CD4-positive, alpha-beta T cell treated with Interleukin-21 for 1 hour (primary cell): ENCODE data around the gene TIGAR.

Experiments
- DNase-seq: peaks from one replicate; pipeline ENCODE4 v3.0.0-alpha.2; 2020

Gene TIGAR

DNA sequence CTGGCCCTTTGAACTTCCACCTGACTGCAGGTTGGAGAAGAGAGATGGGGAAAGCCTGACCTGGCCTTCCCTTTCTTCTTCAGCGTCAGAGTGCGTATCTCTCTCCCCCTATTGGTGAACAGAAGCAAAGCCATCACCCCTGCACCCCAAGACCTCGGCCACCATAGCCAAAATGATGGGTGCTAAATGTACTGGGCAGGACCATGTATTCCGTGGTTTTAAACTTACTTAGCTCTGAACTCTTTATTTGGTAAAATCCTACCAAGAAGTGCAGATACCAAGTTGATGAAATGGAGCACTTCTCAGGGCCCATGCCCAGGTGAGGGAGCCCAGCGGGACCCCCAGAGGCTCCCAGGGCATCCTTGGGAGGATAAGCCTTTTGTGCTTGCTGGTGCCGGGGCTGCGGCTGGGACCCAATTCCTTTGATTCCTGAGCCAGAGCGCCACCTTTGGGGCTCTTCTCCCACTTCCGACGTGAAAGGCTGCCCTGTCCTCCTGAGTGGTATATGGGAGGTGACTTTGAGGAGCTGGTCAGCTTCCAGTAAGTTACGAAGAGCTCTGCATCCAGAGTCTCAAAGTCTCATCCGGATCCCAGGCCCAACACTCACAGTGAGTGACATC, 38.0 kb upstream of the TIGAR start:
- no peak for DNase-seq

DNA sequence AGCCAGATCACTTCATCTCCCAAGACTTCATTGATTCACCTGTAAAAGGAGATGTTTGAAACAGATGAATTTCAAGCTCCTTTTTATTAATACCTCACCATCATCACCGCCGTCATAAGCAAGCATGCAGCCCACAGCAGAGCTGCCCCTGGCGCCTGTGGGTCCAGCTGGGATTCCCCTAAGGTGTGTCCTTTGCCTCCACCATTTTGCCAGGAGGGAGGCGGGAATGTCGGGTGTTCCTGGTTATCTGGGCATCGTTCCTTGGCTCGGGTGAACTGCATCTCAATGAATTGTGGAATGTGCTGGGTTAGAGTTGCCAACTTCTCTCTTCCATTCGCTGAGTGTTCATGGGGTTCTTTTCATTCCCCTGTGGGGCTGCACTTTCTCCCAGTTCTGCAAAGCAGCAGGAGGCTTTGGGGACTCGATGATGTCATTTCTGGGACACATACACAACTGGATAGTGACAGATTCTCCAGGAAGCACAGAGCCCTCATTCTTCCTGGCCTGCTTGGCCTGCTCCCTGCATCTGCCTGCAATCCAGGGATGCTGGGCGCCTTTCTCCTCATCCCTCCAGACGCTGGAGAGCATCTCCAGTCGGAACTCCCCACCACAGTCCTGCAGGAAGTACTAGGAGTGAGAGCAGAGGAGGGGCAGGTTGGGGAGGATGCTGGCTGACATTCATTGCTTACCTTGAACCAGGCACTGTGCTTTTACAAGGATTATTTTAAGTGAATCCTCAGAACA, 37.3 kb upstream of the TIGAR start:
- no peak for DNase-seq

DNA sequence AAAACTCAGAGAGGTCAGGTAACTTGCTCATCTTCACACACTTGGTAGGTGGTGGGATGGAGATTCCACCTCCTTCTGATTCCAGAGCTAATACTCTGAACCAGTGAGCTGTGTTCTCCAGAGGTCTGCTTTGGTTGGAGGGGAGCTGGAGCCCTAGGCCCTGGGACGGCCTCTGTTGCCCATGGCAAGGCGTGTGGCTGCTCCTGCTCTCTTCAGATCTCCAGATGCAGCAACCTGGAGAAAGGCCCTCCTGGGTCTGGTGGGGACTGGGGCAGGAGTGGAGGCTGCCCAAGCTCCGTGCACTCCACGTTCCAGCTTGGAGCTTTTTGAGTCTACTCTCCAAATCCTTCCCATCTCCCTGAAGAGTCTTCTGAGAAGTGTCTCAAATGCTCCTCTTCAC, 36.7 kb upstream of the TIGAR start:
- no peak for DNase-seq

DNA sequence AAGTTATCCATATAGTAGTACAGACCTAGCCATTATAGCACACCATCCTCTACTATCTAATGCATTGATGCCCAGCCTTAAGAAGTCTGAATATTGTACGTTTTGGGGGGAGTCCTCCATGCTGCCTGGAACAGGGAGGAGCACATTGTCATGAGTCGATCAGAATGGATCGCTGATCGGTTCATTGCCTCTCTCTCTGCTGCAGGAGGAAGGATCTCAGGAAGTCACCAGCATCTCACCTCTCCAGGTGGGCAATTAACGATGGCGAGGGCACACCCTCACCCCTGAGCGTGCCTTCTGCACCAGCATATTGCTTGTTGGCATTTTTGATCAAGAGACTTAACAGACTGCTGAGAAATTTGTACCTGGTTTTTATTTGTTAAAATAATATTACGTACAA, 35.9 kb upstream of the TIGAR start:
- no peak for DNase-seq

DNA sequence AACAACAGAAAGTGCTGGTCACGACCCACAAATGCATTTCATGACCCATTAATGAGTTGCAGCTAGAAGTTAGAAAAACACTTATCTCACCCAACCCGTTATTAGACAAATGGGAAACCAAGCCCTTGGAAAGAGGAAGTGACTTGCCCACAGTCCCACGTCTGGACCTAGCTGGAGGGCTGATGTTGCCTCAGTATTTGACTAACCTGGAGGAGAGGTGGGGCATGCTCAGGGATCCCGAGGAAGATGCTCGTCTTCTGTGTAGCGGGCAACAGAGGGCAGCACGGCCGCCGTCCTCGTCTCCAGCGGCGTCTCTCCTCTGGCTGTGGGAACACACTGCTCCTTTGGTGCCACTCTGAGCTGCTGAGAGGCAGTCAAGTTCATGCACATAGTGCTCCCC, 34.8 kb upstream of the TIGAR start:
- DNase-seq: no peak

DNA sequence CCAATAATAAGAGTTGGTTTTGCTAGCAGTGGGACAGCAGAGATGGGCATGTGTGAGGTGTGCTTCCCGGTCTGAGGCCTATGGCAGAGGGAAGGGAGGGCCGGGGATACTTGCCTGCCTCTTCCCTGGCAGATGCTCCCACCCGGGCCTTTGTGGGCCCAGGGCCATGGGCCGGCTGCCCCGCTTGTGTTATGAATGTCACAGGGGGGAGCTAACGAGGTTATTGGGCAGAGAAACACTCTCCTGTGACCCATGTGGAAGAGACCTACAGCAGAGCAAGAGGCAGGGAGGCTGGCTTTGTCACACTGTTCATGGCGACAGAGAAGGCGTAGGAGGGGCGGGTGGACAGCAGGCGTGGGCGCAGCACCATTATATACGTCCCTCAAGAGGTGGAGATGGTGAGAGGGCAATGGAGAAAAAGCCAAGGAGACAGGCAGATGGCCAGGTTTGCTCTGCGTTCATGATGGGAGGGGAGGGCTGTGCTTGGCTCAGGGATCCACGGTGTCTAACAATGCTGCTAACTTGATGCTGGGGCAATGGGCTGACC, 34.2 kb upstream of the TIGAR start:
- no peak for DNase-seq

DNA sequence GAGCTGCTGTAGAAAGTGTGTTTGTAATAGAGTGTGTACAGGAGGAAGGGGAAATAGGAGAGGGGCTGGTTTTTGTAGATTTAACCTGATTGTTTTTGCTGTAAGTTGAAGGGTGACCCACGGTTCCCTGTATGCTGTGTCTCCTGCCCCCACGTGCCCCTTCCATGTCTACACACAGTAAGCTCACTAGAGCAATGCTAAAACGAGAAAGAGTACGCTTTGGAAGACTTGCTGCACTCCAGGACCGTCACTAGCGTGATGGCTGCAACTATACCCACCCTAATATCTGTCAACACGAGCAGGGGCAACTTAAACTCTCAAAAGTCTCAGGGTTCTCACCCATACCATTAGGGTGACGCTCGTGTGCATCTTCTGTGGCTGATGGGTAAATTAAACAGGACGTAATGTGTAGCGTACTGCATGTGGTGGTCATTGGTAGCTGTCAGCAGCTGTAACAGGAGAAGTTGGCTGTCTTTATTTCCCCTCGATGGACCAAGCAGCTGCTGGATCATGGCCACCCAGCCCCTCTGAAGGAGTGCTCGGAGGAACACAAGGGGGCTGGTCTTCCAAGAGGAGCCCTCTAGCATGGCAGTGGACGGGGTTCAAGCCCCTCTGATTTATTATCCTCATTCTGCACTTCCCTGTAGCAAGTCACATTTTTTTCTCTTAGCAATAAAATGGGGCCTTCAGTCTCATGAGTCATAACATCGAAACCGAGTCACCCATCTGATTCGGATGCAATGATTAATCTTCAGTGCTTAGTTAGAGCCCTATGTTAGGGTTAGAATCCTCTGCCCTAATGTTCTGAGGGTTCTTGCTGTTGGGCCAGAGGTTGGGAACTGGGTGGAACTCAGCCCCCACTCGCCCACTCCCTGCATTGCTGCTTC, 33.4 kb upstream of the TIGAR start:
- no peak for DNase-seq

DNA sequence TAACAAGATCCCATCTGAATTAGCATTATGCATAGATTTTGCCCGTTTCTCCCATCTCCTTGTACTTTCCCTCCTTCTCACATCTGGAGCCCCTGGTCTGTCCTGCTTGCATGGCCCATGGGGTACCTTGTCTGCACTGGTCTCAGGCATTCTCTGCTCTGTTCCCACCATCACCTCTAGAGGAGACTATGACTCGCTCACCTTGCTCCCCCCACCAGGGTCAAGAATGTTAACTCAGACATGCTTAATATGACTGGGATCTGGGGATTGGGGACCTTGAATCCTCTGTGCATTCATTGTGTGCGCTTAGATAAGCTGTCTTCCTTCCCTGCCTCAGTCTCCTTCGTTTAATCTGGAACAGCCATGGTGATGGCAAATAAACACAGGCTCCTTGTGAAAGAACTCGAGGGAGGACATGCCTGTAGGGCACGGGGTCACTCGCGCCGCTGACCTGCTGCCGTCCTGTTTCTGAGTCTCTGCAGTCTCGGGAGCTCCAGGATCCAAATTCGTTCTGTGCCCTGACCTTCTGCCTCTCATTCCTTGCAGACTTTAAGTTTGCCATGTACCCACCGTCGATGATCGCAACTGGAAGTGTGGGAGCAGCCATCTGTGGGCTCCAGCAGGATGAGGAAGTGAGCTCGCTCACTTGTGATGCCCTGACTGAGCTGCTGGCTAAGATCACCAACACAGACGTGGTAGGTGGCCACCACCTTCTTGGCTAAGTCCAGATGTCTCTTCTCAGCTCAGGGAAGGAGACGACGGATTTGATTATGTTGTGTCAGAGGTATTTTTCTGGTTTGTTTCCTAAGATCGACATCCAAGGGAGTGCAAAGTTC, 32.5 kb upstream of the TIGAR start:
- DNase-seq: no peak

DNA sequence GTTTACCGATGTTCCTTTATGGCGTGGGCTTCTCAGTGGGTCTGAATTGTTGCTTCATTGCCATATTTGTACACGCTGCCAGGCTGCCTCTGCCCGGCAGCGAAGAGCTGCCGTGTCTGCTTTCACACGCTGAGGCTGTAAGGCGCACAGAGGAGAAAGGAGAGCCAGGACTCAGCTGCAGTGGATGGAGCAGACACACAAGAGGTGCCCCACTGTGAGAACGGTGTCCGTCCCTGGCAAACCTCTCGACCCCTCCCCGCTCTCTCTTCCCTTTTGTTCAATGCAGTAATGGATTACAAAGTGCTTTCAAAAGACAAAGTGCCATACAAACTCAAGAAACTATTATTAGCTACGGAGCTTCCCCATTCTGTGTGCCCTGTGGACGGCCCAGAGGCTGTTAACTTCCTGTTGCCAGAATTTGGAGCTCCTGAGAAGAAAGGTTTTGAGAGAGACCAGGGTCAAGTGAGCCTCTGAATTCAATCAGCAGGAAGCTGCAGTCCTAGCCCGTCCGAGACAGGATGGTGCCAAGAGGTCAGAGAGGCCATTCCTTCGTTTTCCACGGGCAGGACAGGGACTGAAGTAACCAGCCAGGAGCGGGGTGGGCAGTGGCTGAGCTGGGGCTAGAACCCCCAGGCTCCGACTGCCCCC, 31.7 kb upstream of the TIGAR start:
- no peak for DNase-seq

DNA sequence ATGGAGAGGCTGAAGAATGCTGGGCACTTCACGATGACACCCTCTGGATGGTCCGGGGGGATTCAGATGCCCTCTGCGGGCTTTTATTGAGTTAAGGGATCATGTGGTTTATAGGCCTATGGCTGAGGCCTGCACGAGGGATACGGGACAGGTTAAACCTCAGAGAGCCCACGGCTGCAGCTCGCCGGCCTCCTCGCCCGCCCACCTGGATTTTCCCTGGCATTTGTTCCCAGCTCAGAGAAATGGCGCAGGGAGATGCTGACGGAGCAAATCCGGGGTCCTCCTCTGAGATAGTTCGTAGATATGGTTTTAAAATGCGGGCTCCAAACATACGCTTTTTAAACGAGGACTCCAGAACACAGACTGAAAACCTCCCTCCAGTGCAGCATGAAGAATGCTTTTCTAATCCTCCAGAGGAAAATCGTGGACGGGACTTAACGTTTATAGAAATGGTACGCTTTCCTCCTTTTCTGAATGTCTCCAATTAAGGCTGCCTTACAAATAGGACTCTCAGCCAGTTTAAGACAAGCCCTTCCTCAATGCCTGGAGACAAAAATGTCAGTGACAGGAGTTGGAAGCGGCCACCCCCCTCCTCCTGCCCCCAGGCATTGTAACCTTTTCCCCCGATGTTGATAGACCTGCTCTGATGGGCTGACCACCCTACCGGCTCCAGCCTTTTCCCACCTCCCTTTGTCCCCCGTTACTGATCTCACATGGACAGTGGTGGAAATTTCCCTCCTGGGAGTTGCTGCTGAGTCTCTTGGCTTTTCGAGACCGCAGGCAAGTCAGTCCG, 30.8 kb upstream of the TIGAR start:
- DNase-seq: no peak

DNA sequence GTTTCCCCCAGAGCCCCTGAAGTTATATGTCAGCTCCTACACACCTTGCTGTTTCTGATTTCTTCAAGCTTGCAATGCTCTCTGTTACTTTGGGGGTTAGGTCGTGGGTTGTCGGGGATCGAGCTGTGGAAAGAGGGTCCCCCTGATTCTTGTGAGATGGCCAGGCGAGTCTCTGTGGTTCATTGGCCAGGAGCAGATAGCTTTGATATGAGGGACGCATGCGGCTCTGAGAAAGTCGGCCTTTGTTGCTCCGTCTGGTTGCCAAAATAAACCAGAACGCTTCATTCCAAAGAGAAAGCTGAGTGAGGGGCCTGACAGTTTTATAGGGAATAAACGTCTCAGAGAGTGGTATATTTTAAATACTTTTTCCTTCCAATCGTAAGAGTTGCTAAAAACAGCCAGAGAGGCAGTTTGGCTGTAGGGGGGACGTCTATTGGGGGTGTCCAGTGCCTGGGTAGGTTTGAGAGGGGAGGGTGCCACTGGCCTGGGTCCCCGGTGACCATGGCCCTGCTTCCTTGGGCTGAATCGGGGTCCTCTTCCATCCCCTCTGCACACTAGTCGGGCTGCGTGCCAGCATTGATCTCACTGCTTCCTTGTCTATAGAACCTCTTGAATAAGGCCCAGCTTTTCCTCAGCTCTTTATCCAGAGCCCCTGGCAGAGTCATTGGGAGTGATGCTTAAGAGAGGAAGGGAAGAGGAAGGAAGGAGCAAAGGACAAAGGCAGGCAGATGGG, 28.5 kb upstream of the TIGAR start:
- no peak for DNase-seq

DNA sequence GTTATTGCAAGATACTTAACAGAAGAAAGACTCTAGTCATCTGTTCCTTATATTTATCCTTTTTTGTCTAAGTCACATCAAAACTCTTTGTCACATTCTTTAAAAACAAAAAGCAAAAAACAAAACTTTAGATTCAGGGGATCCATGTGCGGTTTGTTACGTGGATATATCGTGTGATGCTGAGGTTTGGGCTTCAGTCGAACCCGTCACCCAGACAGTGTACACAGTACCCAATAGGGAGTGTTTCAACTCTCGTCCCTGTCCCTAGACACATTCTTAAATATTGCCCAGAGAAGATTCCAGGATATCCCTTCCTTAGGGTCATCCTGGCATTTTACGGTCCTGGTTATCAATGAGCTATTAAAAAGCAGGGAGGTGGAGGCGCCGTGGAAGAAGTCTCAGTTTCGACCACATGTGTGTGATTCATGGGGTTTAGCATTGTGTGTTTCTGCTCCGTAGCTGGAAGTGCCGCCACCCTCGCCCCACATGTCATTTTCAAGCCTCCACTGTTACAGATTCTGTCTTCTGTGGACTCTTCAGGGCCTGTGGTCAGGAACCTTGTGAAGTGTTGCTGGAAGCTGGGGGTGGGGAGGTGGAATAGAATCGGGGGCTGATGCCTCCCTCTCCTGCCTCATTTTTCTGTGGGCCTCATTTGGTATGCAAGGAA, 27.6 kb upstream of the TIGAR start:
- peak; percentile 34 for DNase-seq

DNA sequence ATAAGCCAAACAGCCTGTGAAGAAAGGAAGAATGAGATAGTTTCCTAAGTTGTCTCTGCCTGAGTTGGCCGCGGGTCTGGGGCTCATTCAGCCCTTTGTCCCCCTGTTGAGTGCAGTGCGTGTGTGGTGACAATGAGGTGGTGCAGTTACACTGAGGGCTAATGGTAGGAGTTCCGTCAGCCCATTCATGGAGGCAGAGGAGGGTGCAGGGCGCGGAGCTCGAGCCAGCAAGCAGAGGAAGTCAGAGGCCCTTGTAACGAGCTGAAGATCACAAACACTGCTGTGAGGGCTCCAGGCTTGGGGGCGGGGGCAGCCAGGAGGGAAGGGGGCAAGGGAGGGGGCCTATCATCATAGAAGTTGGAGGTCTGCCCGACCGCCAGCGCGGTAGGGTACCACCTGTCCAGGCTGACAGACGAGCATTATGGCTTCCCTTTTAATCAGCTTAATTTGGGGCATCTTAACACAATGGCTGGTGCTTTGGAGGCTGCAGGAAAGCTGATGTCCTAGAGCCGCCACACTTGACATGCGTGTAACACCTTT, 27.0 kb upstream of the TIGAR start:
- DNase-seq: peak; percentile 29

DNA sequence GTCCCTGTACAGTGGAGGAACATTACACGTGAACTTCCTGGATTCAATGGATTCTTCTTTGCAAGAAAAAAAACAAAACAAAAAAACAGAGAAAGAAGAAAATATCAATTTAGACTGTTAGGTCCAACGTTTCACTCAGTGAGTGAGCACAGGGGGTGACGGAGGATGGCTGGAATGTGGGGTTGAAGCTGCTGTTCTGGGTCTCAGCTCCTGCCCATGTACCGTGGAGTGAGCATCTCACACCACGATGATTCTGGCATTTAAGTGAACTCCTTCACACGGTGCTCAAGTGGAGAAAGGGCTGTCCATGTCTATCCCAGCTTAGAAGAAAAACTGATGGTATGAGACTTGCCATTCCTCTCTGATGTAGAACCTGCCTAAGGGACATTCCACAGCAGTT, 24.3 kb upstream of the TIGAR start:
- DNase-seq: no peak

DNA sequence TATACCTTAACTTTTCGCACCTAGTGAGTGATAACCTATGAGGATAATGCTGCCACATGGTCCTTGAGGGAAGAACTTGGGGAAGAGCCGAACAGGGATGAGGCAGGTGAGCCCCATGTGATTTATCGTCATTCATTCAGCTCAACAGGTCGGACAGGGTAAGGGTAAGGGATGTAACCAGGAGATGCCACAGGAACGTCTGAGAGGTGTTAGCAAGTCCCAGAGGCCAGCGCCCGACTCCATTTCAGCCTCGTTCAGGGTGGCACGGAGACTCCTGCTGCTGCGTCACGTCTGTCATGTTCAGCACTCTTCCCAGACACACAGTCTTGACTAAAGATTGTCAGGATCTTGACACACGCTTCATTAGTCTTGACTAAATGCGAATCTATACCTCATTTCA, 23.4 kb upstream of the TIGAR start:
- no peak for DNase-seq

DNA sequence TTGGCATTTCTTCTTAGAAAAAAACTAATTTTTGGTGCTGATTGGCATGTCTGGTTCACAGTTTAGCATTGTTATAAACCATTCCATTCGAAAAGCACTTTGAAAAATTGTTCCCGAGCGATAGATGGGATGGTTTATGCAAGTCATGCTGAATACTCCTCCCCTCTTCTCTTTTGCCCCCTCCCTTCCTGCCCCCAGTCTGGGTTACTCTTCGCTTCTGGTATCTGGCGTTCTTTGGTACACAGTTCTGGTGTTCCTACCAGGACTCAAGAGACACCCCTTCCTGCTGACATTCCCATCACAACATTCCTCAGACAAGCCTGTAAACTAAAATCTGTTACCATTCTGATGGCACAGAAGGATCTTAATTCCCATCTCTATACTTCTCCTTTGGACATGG, 20.1 kb upstream of the TIGAR start:
- no peak for DNase-seq

DNA sequence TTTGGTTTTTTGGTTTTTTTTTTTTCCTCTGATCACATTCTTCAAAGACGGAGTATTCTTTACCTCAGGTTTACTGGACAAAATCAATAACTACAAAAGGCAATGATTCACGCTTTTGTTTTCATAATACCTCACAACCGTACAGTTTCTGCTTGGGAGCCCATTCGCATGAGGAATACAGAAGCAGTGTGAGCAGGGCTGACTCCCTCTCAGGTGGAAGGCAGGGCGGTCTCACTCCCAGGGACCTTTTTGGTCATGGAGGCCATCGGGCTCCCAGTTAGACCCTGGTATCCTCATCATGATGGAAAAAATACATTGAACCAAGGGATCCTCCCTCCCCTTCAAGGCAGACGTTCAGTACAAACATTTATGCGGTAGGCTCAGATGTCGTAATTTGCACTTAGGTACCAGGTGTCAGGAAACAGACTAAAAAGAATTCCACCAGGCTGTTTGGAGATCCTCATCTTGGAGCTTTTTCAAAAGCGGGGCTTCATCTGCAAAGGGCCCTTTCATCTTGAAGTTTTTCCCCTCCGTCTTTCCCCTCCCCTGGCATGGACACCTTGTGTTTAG, 19.0 kb upstream of the TIGAR start:
- DNase-seq: no peak

DNA sequence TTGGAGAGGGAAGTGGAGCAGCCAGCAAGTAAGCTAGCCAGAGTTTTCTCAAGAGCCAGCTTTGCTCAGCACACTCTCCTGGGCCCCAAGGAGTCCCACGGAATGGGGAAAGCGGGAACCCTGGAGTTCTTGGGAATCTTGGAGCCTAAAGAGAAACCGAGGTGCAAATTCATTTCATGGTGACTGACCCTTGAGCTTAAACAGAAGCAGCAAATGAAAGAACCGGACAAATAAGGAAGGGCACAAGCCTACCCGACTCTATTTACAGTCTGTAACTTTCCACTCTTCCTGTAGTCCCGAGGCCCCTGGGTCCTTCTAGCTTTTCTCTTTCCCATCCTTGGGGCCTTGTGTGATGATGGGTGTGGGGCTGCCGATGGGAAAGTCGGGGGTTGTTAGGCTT, 18.1 kb upstream of the TIGAR start:
- no peak for DNase-seq

DNA sequence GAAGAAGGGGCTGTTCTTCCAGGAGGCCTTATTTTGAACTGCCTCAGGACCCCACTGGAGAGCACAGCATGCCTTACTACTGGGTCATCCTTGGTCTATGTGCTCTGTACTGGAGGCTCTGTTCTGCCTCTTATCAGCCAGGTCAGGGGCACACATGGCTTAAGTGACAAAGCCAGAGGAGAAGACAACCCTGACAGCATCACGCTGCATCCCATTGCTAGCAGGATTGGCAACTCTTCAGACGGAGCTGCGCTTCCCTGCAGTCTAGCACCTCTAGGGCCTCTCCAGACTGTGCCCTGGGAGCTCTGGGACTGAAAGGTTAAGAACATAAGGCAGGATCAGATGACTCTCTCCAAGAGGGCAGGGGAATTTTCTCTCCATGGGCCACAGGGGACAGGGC, 17.3 kb upstream of the TIGAR start:
- no peak for DNase-seq
